HL-60 (cell line): ENCODE measurements around the gene RET.

Source experiments
- DNase-seq, 2 experiments: peaks; one replicate each; pipeline ENCODE4 v3.0.0-alpha.2; 2010 to 2020; ENCODE audit warnings: low read depth in 1 of 2, low spot score in 1 of 2
- H3K27ac ChIP-seq: fragments of 250-450 bp; sonication (Bioruptor Pico); replicated peaks from 2 replicates; pipeline ENCODE4 v1.5.1; 2020; ENCODE audit warnings: mild to moderate bottlenecking, moderate library complexity
- H3K27me3 ChIP-seq: fragments of 250-450 bp; sonication (Bioruptor Pico); 2 replicates; pipeline ENCODE4 v1.5.1; 2021; ENCODE audit warnings: mild to moderate bottlenecking, moderate library complexity; ENCODE audit not compliant: insufficient read depth, poor library complexity, severe bottlenecking
- H3K4me3 ChIP-seq: replicated peaks from 2 replicates; pipeline ENCODE4 v1.5.1; 2011; ENCODE audit warnings: mild to moderate bottlenecking, control low read depth, low read length; ENCODE audit not compliant: insufficient read depth
- CTCF ChIP-seq: IDR thresholded peaks from one replicate; pipeline ENCODE4 v1.5.1; 2011; ENCODE audit warnings: low read length, control low read depth, inconsistent platforms; ENCODE audit not compliant: insufficient read depth
- GABPA ChIP-seq: IDR thresholded peaks from 2 replicates; pipeline ENCODE4 v1.6.1; 2012; ENCODE audit warnings: low read depth
- POLR2AphosphoS5 ChIP-seq: IDR thresholded peaks from 2 replicates; pipeline ENCODE4 v1.6.1; 2012; ENCODE audit warnings: low read depth
- REST ChIP-seq: IDR thresholded peaks from 2 replicates; pipeline ENCODE4 v1.6.1; 2012; ENCODE audit warnings: low read depth; ENCODE audit not compliant: insufficient replicate concordance
- SPI1 ChIP-seq: IDR thresholded peaks from 2 replicates; pipeline ENCODE4 v1.6.1; 2012; ENCODE audit warnings: low read depth, mild to moderate bottlenecking, borderline replicate concordance

RET gene

GRCh38 chr10:43153901-43154300 lies 77.0 kb downstream of the RET start:
- H3K27me3 ChIP-seq: no peaks in the 10 kb centered on the region
- DNase-seq: no peak
- TF ChIP-seq POLR2AphosphoS5 (no peak), REST (no peak), GABPA (no peak), CTCF (no peak), SPI1 (no peak)
- no peak overlapping the region for H3K27ac ChIP-seq
- H3K4me3 ChIP-seq: no peak overlapping the region

- H3K4me3 ChIP-seq: no peak overlapping the region
- TF ChIP-seq REST (no peak), CTCF (no peak), POLR2AphosphoS5 (no peak), SPI1 (no peak), GABPA (no peak)
- DNase-seq: no peak
- H3K27me3 ChIP-seq: no peaks in the 10 kb centered on the region
- no peak overlapping the region for H3K27ac ChIP-seq
Observed at GRCh38 chr10:43155221-43155620, 78.4 kb downstream of the RET start.

GRCh38 chr10:43155741-43156140 lies 78.9 kb downstream of the RET start:
- Histone ChIP-seq H3K27me3 (no peaks in the 10 kb centered on the region), H3K4me3 (no peak overlapping the region), H3K27ac (no peak overlapping the region)
- TF ChIP-seq SPI1: no peak
- TF ChIP-seq GABPA: no peak
- no peak for TF ChIP-seq REST
- no peak for TF ChIP-seq POLR2AphosphoS5
- TF ChIP-seq CTCF: no peak
- DNase-seq: no peak
